Lower lobe of right lung (tissue), 2 donors: Measurements from ENCODE around the gene CDK4. TPM values are rescaled to one million over a fixed set of nuclear protein-coding genes. Genes with fewer than 3 reads are reported as not detected.

ENCODE experiments used
- ATAC-seq, 2 donors: fragments of 200-7000 bp; cut with Tn5 transposase; one replicate each; pipeline ENCODE4 v1.9.1; 2020 to 2022; ENCODE audit warnings: mild to moderate bottlenecking in 2 of 2, moderate library complexity in 2 of 2
- DNase-seq: peaks from one replicate; pipeline ENCODE4 v3.0.0-alpha.2; 2020
- H3K27ac ChIP-seq: fragments of 200-600 bp; one replicate; pipeline ENCODE4 v1.8.0; 2022
- H3K27me3 ChIP-seq: fragments of 200-600 bp; one replicate; pipeline ENCODE4 v1.8.0; 2022; ENCODE audit warnings: low read depth
- H3K36me3 ChIP-seq: fragments of 200-600 bp; one replicate; pipeline ENCODE4 v1.8.0; 2022; ENCODE audit warnings: mild to moderate bottlenecking
- H3K4me1 ChIP-seq: fragments of 200-600 bp; one replicate; pipeline ENCODE4 v1.8.0; 2022
- H3K4me3 ChIP-seq: fragments of 200-600 bp; one replicate; pipeline ENCODE4 v1.8.0; 2022; ENCODE audit warnings: mild to moderate bottlenecking
- H3K9me3 ChIP-seq: fragments of 200-600 bp; one replicate; pipeline ENCODE4 v1.8.0; 2022
- CTCF ChIP-seq: fragments of 200-600 bp; IDR thresholded peaks from one replicate; pipeline ENCODE4 v1.8.0; 2022; ENCODE audit warnings: antibody characterized with exemption, mild to moderate bottlenecking
- intact Hi-C: fragments of 100-400 bp; cut with DNase I; formaldehyde crosslinking; loops from one replicate; pipeline ENCODE4 v1.11.0; 2022
- total RNA-seq: library from RNA; stranded (reverse); fragmentation: NEBNext Ultra II Directional; extraction: Animal tissue kit (Norgen Biotek cat#: 25700); gene quantifications from one replicate; pipeline ENCODE4 v1.2.1, GENCODE V29; 2021
- donor health status: DM: no; HTN: yes; CAD: no; lungs with severe emphysema.

Gene CDK4
- total RNA-seq, 1 donor from 2014 or later = 68.4 TPM

DNA sequence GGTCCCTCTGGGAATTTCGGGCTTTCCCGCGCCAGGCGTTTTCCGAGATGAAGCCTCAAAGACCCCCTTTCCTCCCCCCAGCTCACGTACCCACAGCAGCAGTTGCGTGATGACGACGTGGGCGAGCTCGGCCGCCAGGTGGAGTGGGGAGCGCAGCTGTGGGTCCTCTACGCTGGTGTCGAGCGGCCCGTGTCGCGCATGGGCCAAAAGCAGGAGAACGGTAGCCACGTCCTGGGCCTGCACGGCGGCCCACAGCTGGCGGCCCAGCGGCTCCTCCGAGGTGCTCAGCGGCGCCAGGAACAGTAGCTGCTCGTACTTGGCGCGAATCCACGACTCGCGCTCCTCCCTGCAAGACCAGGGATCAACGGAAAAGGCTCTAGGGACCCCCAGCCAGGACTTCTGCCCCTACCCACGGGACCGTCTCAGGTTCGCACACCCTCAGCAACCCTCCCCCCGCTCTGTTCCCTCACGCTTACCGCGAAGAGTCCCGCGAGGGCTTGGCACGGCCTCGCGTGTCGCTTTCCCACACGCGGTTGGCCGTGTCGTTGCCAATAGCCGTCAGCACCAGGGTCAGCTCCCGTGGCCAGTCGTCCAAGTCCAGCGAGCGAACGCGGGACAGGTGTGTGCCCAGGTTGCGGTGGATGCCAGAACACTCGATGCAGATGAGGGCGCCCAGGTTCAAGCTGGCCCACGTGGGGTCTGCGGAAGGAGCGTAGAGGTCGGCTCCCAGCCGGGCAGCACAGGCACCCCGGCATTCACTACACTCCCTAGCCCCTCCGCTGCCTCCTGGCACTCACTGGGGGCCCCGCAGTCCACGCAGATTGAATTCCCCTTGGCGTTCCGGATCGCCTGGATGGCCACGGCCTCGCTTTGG lies 25.0 kb downstream of the CDK4 start:
- Histone ChIP-seq H3K27ac (peak overlapping the region; percentile 60), H3K36me3 (peaks cover 6% of the 10 kb centered on the region), H3K27me3 (peaks cover 4% of the 10 kb centered on the region), H3K4me1 (peaks cover 8% of the 10 kb centered on the region), H3K9me3 (no peaks in the 10 kb centered on the region), H3K4me3 (peak overlapping the region; percentile 75)
- intact Hi-C loops = no loop called here
- ATAC-seq = peak; percentile 29 to 54
- TF ChIP-seq CTCF = peak; percentile 41
- peak; percentile 66 for DNase-seq

DNA sequence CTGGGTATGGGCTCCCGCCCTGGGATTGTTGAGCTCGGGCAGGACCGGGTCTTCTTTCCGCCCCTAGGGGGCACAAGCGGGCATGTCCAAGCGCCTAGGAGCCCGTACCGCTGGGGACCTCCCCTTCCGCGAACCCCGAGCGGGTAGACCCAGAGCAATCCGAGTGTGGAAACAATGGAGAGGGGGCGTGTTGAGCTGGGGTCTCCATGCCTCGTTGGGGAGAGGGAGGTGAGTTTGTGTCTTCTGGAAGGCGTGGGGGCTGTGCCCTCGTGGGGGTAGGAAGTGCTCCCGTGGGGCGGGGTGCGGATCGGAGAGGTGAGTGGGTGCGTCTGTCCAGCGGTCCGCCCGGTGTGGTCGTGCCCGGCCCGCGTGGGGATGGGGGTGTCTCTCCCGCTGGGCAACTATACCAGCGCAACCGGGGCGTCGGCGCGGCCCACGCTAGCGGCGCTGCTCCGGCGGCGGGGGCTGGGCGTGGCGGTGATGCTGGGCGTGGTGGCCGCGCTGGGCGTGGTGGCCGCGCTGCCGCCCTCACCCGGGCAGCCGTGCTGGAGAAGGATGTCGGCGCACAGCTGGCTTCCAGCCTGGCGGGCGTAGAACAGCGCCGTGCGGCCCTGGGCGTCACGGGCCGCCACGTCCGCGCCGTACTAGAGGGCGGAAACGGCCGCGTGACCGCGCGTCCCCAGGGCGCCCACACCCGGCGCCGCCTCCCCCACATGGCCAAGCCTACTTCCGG lies 25.8 kb downstream of the CDK4 start:
- peaks cover 4% of the 10 kb centered on the region for H3K27me3 ChIP-seq
- no peaks in the 10 kb centered on the region for H3K9me3 ChIP-seq
- intact Hi-C loops = no loop called here
- peaks cover 8% of the 10 kb centered on the region for H3K4me1 ChIP-seq
- ATAC-seq (peak; percentile 86 to 87), DNase-seq (peak; percentile 84)
- H3K4me3 ChIP-seq = peak overlapping the region; percentile 75
- peak; percentile 77 for TF ChIP-seq CTCF
- peaks cover 9% of the 10 kb centered on the region for H3K36me3 ChIP-seq
- peak overlapping the region; percentile 60 for H3K27ac ChIP-seq

DNA sequence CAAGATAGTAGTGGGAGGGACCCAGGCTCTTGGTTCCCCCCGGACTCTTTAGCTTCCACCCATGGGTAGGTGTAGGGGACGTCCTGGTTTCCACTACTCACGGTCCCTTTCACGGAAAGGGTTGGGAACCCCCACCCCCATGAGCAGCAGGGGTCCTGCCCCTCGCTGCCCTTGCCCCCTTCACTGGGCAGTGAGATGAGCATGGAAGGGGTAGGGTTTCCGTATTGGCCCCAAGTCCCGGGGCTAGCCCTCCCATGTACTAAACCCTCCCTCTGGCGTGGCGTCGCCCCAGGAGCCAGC lies 26.3 kb downstream of the CDK4 start:
- Histone ChIP-seq H3K9me3 (no peaks in the 10 kb centered on the region), H3K36me3 (peaks cover 13% of the 10 kb centered on the region), H3K27ac (peak overlapping the region; percentile 60), H3K4me1 (peaks cover 8% of the 10 kb centered on the region), H3K4me3 (peak overlapping the region; percentile 75), H3K27me3 (peaks cover 1% of the 10 kb centered on the region)
- ATAC-seq (no peak), DNase-seq (no peak)
- intact Hi-C loops = no loop called here
- no peak for TF ChIP-seq CTCF

DNA sequence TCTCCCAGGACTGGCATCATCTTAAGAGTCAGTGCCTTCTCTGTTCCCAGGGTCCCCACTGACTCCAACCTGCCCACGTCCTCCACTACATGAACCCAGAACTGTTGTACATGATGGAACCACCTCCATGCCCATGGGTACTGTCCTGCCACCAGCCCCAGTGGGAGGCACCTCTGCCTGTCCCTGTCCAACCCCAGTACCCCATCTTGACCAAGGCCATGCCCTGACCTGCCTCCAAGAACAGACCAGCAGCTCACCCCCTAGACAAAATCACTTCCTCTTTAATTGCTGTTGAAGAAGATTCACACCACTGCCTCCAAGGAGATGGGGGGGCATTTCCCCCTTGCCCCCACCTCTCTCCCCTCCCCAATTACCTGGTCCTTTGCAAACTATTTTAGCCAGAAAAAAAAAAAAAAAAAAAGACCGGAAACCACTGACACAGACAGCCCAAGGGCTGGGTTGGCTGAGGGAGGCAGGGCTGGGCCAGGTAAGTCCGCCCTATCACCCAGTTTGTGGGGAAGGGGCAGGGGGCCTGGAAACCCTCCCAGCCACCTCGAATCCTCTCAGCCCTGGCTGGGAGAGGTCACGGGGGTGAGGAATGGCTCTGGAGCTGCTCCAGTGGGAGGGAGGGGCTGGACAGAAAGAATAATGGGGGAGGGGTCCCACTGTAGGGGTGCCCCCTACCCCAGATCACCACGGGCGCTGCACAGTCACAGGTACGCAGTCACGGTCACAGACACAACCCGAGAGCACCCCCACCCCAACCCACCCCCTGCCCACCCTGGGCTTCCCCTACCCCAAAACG lies 27.0 kb downstream of the CDK4 start:
- H3K9me3 ChIP-seq = no peaks in the 10 kb centered on the region
- H3K4me3 ChIP-seq = no peak overlapping the region
- no peak overlapping the region for H3K27ac ChIP-seq
- ATAC-seq (no peak), DNase-seq (no peak)
- TF ChIP-seq CTCF = no peak
- H3K27me3 ChIP-seq = no peaks in the 10 kb centered on the region
- intact Hi-C loops = no loop called here
- peaks cover 20% of the 10 kb centered on the region for H3K36me3 ChIP-seq
- peaks cover 8% of the 10 kb centered on the region for H3K4me1 ChIP-seq
